Natural killer cell treated with Interleukin-12 subunit alpha and Interleukin-12 subunit beta and Interleukin-15 and Interleukin-18, amount 100 ng/mL, for 72 hours (primary cell): ENCODE measurements around the gene CEACAM16. TPM values are rescaled to one million over a fixed set of nuclear protein-coding genes. Genes with fewer than 3 reads are reported as not detected.

Experiments
- ATAC-seq, 2 donors: fragments of 150-1000 bp; cut with Tn5 transposase in 1 of 2; sonication (Bioruptor Pico), chemical (Tn5 transposase) in 1 of 2; 2 replicates each; pipeline ENCODE4 v1.10.0; 2021
- DNase-seq: peaks from one replicate; pipeline ENCODE4 v3.0.0; 2022; ENCODE audit warnings: low spot score
- H3K27ac Mint-ChIP-seq, 2 donors: 1 replicate in 1 of 2; 2 replicates in 1 of 2; pipeline ENCODE4 v1.8.0; 2022; ENCODE audit warnings: mixed read lengths in 2 of 2, mild to moderate bottlenecking in 1 of 2, moderate library complexity in 1 of 2
- H3K27me3 Mint-ChIP-seq, 2 donors: 1 replicate in 1 of 2; 2 replicates in 1 of 2; pipeline ENCODE4 v1.8.0; 2022; ENCODE audit warnings: mixed read lengths in 2 of 2
- H3K36me3 Mint-ChIP-seq: one replicate; pipeline ENCODE4 v1.8.0; 2022; ENCODE audit warnings: mixed read lengths
- H3K4me1 Mint-ChIP-seq, 2 donors: 1 replicate in 1 of 2; 2 replicates in 1 of 2; pipeline ENCODE4 v1.8.0; 2022; ENCODE audit warnings: low read depth in 2 of 2, mixed read lengths in 2 of 2, mild to moderate bottlenecking in 1 of 2
- H3K4me3 Mint-ChIP-seq: one replicate; pipeline ENCODE4 v1.8.0; 2022; ENCODE audit warnings: mixed read lengths
- H3K9me3 Mint-ChIP-seq: 2 replicates; pipeline ENCODE4 v1.8.0; 2022; ENCODE audit warnings: mixed read lengths
- total RNA-seq, 2 donors: library from RNA; stranded (reverse); gene quantifications; one replicate each; pipeline ENCODE4 v1.2.3, GENCODE V29; 2022

Gene CEACAM16, protein sequence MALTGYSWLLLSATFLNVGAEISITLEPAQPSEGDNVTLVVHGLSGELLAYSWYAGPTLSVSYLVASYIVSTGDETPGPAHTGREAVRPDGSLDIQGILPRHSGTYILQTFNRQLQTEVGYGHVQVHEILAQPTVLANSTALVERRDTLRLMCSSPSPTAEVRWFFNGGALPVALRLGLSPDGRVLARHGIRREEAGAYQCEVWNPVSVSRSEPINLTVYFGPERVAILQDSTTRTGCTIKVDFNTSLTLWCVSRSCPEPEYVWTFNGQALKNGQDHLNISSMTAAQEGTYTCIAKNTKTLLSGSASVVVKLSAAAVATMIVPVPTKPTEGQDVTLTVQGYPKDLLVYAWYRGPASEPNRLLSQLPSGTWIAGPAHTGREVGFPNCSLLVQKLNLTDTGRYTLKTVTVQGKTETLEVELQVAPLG
- not detected for total RNA-seq

DNA sequence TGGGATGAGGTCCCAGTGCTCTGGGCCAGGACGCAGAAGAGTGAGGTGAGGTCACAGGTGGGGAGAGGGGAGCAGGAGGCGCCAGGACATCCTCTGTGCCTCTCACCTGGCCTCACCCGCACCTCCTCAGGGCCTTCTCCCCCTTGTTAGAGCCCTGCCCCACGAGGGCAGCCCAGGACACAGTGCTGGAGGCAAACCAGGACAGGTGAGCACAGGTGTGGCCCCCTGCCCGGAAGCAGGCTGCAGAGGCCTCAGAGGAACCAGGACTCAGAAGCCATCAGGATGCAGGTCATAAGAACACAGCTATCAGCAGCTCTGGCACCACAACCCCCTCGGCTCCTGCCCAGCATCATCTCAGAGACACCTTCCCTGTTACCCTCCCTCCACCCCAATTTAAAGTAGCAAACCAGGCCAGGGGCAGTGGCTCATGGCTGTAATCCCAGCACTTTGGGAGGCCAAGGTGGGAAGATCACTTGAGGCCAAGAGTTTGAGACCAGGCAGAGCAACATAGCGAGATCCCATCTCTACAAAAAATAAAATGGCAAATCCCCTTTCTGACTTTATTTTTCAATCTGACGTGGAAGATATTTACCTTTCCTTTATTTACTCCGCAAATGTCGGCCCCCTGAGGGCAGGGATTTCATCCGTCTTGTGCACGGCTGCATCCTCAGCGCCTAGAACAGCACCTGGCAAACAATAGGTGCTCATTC is at the start of gene CEACAM16:
CEACAM16 (plus strand) TSS at position 660 of the 710 bp plus-strand sequence. CDS start 2,306 bp downstream, outside the sequence.
- DNase-seq (no peak), ATAC-seq (peak in 1 of 2 donors; percentile 10)
- peaks cover 0 to 6% of the 10 kb centered on the region in 2 donors for H3K4me1 Mint-ChIP-seq
- H3K27ac Mint-ChIP-seq, result no peak within 1 kb of the TSS
- peaks cover 9 to 14% of the 10 kb centered on the region in 2 donors for H3K27me3 Mint-ChIP-seq
- no peak within 1 kb of the TSS for H3K4me3 Mint-ChIP-seq
- no peaks in the 10 kb centered on the region for H3K36me3 Mint-ChIP-seq
- H3K9me3 Mint-ChIP-seq, result no peaks in the 10 kb centered on the region

DNA sequence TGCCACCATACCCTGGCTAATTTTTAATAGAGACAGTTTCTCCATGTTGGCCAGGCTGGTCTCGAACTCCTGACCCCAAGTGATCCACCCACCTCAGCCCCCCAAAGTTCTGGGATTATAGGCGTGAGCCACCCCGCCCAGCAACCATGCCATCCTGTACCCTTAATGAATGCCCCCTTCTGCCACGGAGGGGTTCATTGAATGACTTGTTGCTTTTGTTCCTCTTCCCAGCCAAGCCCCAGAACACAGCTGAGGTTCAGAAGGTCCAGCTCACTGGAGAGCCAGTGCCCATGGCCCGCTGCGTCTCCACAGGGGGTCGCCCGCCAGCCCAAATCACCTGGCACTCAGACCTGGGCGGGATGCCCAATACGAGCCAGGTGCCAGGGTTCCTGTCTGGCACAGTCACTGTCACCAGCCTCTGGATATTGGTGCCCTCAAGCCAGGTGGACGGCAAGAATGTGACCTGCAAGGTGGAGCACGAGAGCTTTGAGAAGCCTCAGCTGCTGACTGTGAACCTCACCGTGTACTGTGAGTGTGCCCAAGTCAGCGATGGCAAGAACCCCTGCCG is 49.3 kb upstream of the CEACAM16 start:
- Mint-ChIP-seq H3K4me3 (no peak overlapping the region), H3K27ac (peak overlapping the region in 1 of 2 donors; percentile 8), H3K9me3 (no peaks in the 10 kb centered on the region)

DNA sequence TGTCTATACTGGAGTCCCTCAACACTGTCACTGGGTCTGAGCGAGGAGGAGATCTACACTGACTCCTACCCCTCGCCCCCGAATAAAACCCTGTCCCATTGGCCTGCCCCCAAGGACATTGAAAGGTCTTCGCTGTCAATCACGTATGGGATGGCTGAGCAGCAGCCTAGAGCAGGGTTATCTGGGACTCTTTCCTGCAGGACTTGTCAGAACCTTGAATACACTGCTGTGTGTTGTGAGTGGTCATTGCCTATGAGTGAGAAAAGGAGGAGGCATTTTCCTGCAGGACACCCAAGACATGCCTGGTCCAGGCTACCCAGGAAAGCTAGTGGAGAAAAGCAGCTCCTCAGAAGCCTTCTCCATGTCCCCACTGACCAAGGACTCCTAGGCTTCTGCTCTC is 45.6 kb upstream of the CEACAM16 start:
- H3K27ac Mint-ChIP-seq, result no peak overlapping the region
- DNase-seq (no peak), ATAC-seq (no peak)
- H3K27me3 Mint-ChIP-seq, result no peaks in the 10 kb centered on the region
- H3K9me3 Mint-ChIP-seq, result no peaks in the 10 kb centered on the region
- peaks cover 6 to 11% of the 10 kb centered on the region in 2 donors for H3K4me1 Mint-ChIP-seq
- no peak overlapping the region for H3K4me3 Mint-ChIP-seq
- H3K36me3 Mint-ChIP-seq, result no peaks in the 10 kb centered on the region

More for the DNA sequence above, 49.3 kb upstream of the CEACAM16 start:
- Mint-ChIP-seq H3K36me3 (no peaks in the 10 kb centered on the region), H3K27me3 (no peaks in the 10 kb centered on the region), H3K4me1 (peaks cover 4% of the 10 kb centered on the region in 2 donors)
- no peak for ATAC-seq
- no peak for DNase-seq

DNA sequence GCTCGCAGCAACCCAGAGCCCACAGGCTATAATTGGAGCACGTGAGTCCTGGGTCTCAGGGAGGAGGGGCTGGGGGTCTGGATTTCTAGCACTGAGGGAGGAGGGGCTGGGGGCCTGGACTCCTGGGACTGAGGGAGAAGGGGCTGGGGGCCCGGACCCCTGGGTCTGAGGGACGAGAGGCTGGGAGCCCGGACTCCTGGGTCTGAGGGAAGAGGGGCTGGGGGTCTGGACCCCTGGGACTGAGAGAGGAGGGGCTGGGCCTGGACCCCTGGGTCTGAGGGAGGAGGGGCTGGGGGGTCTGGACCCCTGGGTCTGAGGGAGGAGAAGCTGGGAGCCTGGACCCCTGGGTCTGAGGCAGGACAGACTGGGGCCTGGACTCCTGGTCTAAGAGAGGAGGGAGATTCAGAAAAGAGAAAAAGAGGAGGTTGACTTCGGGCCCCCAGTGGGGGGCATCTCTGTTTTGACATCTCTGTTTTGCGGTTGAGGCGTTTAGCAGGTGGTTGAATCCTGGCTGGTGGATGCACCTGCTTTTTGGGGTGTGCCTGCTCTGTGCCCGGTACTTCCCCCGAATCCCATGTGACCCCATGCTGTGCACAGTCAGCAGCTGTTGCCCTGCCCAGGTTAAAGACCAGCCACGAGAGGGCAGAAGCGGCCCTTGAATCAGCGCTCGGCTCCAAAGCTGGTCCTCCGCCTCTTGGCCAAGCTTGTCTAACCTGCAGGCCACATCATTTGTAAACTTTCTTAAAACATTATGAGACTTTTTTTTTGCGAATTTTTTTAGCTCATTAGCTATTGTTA is 44.8 kb upstream of the CEACAM16 start:
- ATAC-seq (peak; percentile 76 to 83), DNase-seq (no peak)
- Mint-ChIP-seq H3K36me3 (no peaks in the 10 kb centered on the region), H3K27me3 (no peaks in the 10 kb centered on the region), H3K27ac (no peak overlapping the region), H3K4me3 (no peak overlapping the region), H3K4me1 (peaks cover 6 to 11% of the 10 kb centered on the region in 2 donors), H3K9me3 (no peaks in the 10 kb centered on the region)

DNA sequence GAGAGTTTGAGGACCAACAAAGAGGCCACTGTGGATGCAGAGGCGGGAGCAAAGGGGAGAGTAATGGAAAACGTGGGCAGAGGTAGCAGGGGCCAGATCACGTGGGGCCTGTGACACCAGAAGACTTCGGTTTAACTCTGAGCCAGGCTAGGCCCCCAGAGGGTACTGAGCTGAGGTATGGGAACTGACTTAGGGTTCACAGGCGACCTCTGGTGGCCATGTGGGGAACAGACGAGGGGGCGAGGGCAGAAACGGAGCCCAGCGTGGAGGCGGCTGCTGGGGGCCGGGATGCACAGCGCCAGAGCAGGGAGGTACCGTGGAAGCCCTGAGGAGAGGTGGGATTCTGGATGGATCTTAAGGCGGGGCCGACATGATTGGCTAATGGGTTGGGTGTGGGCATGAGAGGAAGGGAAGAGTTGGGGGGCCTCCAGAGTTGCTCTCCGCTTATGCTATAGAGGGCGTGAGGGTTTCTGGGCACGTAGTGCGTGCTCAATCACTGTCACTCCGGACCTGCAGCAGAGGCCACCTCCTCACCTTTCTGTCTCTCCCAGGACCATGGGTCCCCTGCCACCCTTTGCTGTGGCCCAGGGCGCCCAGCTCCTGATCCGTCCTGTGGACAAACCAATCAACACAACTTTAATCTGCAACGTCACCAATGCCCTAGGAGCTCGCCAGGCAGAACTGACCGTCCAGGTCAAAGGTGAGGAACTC is 41.6 kb upstream of the CEACAM16 start:
- Mint-ChIP-seq H3K4me1 (peaks cover 6 to 11% of the 10 kb centered on the region in 2 donors), H3K4me3 (no peak overlapping the region), H3K9me3 (no peaks in the 10 kb centered on the region), H3K27me3 (no peaks in the 10 kb centered on the region), H3K27ac (no peak overlapping the region), H3K36me3 (no peaks in the 10 kb centered on the region)
- DNase-seq, result peak; percentile 70
- peak; percentile 64 to 76 for ATAC-seq

DNA sequence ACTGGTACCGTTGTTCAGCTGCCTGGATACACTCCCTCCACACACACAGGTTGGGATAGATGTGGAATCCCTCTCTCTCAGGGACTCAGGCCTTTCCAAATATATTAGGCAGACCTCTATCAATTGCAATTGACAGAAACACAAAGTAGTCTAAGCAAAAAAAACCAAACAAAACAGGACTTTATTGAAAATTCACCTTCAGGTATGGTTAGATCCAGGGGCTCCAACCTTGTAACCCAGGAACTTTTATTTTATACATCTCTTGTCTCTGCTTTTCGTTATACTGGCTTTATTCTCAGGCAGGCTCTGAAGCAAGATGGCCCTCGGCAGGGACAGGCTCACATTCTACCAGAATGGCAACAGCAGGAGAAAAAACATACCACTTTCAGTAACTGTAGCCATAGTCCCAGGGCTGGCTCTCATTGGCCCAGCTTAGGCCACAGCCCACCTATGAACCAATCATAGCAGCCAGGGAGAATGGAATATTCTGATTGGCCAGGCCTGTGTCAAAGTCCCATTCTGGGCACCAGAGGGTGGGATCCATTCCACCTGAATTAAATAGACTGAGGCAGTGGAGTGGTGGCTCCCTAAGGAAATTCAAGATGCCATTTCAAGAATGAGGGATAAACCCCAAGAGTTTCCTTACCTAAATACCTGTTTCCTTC is 40.8 kb upstream of the CEACAM16 start:
- H3K36me3 Mint-ChIP-seq, result no peaks in the 10 kb centered on the region
- no peak overlapping the region for H3K27ac Mint-ChIP-seq
- H3K9me3 Mint-ChIP-seq, result no peaks in the 10 kb centered on the region
- DNase-seq, result no peak
- peaks cover 6 to 11% of the 10 kb centered on the region in 2 donors for H3K4me1 Mint-ChIP-seq
- no peak overlapping the region for H3K4me3 Mint-ChIP-seq
- H3K27me3 Mint-ChIP-seq, result no peaks in the 10 kb centered on the region
- ATAC-seq, result no peak

DNA sequence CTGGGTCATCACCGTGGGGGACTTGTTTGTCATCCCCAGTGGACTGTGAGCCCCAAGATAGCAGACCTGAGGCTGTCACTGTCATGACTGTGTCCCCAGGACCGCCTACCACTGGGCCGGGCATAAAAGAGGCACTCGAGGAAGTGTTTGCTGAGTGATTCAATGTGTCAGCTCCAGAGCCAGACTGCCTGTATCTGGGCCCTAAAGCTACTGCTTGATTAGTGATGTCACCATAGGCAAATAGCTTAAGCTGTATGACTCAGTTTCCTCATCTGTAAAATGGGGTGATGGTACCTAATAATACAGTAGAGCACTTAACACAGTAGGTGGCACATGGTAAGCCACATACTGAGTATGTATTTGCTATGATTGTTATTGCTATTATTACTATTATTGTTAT is 38.9 kb upstream of the CEACAM16 start:
- ATAC-seq (no peak), DNase-seq (no peak)
- no peaks in the 10 kb centered on the region for H3K9me3 Mint-ChIP-seq
- H3K27me3 Mint-ChIP-seq, result no peaks in the 10 kb centered on the region
- H3K36me3 Mint-ChIP-seq, result no peaks in the 10 kb centered on the region
- no peak overlapping the region for H3K4me3 Mint-ChIP-seq
- H3K27ac Mint-ChIP-seq, result no peak overlapping the region
- peaks cover 6 to 7% of the 10 kb centered on the region in 2 donors for H3K4me1 Mint-ChIP-seq

DNA sequence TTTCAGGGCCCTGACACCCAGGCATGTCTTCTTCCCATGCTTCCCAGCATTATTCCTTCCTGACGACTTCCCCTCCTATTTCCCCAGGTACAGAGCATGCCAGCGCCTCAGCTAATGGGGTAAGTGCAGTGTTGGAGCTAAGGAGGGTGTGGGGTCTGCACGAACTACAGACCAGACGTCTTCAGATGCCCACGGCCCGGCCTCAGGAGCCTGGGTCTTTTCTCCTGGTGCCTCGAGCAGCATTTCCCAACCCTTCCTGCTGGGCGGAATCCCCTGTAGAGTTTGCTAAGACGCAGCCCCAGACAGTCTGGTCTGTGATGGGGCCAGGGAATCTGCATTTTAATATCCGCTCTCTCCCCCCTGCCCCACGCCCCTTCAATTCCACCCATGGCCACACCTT is 37.7 kb upstream of the CEACAM16 start:
- DNase-seq (no peak), ATAC-seq (no peak)
- peaks cover 6 to 7% of the 10 kb centered on the region in 2 donors for H3K4me1 Mint-ChIP-seq
- H3K36me3 Mint-ChIP-seq, result no peaks in the 10 kb centered on the region
- H3K27me3 Mint-ChIP-seq, result no peaks in the 10 kb centered on the region
- no peak overlapping the region for H3K4me3 Mint-ChIP-seq
- no peaks in the 10 kb centered on the region for H3K9me3 Mint-ChIP-seq
- no peak overlapping the region for H3K27ac Mint-ChIP-seq

DNA sequence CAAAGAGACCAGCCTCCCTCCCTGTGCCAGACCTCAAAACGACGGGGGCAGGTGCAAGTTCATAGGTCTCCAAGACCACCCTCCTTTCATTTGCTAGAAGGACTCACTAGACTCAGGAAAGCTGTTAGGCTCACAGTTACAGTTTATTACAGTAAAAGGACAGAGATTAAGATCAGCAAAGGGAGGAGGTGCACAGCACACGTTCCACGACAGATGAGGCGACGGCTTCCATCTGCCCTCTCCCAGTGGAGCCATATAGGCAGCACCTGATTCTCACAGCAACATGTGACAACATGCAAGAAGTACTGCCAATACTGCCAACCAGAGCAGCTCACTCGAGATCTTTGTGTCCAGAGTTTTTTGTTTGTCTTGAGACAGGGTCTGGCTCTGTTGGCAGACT is 37.0 kb upstream of the CEACAM16 start:
- Mint-ChIP-seq H3K4me1 (peaks cover 5 to 6% of the 10 kb centered on the region in 2 donors), H3K27me3 (no peaks in the 10 kb centered on the region), H3K27ac (no peak overlapping the region), H3K4me3 (no peak overlapping the region), H3K9me3 (no peaks in the 10 kb centered on the region), H3K36me3 (no peaks in the 10 kb centered on the region)
- no peak for ATAC-seq
- no peak for DNase-seq

DNA sequence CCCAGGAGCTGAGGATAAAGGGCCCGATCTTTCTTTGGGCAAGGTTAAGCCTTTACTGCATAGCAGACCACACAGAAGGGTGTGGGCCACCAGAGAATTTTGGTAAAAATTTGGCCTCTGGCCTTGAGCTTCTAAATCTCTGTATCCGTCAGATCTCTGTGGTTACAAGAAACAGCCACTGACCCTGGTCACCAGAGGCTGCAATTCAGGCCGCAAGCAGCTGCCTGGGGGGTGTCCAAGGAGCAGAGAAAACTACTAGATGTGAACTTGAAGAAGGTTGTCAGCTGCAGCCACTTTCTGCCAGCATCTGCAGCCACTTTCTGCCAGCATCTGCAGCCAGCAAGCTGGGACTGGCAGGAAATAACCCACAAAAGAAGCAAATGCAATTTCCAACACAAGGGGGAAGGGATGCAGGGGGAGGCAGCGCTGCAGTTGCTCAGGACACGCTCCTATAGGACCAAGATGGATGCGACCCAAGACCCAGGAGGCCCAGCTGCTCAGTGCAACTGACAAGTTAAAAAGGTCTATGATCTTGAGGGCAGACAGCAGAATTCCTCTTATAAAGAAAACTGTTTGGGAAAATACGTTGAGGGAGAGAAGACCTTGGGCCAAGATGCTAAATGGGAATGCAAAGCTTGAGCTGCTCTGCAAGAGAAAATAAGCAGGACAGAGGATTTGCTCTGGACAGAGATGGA is 36.1 kb upstream of the CEACAM16 start:
- no peaks in the 10 kb centered on the region for H3K27me3 Mint-ChIP-seq
- ATAC-seq, result no peak
- no peak for DNase-seq
- no peaks in the 10 kb centered on the region for H3K9me3 Mint-ChIP-seq
- H3K27ac Mint-ChIP-seq, result no peak overlapping the region
- no peaks in the 10 kb centered on the region for H3K36me3 Mint-ChIP-seq
- H3K4me1 Mint-ChIP-seq, result no peaks in the 10 kb centered on the region
- no peak overlapping the region for H3K4me3 Mint-ChIP-seq

DNA sequence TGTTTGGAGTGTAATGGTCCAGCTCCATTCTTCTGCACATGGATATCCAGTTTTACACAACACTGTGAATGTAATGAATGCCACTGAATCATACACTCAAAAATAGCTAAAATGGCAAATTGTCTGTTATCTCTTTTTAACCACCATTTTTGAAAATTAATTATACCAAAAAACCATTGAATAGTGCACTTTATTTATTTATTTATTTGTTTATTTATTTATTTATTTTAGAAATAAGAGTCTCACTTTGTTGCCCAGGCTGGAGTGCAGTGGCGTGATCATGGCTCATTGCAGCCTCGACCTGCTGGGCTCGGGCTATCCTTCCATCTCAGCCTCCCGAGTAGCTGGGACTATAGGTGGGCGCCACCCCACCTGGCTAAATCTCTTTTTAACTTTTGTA is 35.0 kb upstream of the CEACAM16 start:
- no peak for ATAC-seq
- Mint-ChIP-seq H3K4me3 (no peak overlapping the region), H3K9me3 (no peaks in the 10 kb centered on the region), H3K36me3 (no peaks in the 10 kb centered on the region), H3K4me1 (no peaks in the 10 kb centered on the region), H3K27ac (no peak overlapping the region), H3K27me3 (no peaks in the 10 kb centered on the region)
- DNase-seq, result no peak

DNA sequence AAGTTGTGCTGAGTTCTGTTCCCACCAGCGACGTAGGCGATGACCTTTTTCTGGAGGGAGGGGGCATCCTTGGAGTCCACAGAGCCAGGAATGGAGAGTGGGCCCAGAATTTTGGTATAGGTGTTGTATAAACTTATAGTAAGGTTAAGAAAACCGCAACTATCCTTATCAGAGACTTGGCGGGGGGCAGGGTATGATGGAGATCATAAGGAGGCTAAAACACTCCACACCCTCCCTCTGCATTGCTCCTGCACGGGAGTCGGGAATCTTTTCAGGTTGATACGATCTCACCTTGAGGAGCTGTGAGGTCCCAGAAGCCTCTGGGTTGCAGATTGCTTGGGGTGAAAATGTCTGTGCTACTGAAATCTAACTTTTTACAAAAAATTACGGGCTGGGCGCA is 34.0 kb upstream of the CEACAM16 start:
- DNase-seq (no peak), ATAC-seq (no peak)
- H3K27me3 Mint-ChIP-seq, result no peaks in the 10 kb centered on the region
- H3K4me1 Mint-ChIP-seq, result no peaks in the 10 kb centered on the region
- H3K36me3 Mint-ChIP-seq, result no peaks in the 10 kb centered on the region
- H3K4me3 Mint-ChIP-seq, result no peak overlapping the region
- H3K9me3 Mint-ChIP-seq, result no peaks in the 10 kb centered on the region
- H3K27ac Mint-ChIP-seq, result no peak overlapping the region
